PC-3 (cell line): ENCODE data around the gene SLC8A3. TPM values are rescaled to one million over a fixed set of nuclear protein-coding genes. Genes with fewer than 3 reads are reported as not detected.

Experiments
- ATAC-seq: fragments of 200-7000 bp; cut with Tn5 transposase; 2 replicates; pipeline ENCODE4 v1.9.1; 2020; ENCODE audit warnings: mild to moderate bottlenecking, moderate library complexity
- BruUV-seq: library from RNA; stranded (reverse); fragments of 400-500 nt; replicated peaks from 2 replicates; lab custom pipeline; 2021; lab: Mats Ljungman, UMichigan
- CTCF ChIA-PET: fragments of 300-600 bp; sonication (Branson Sonifier 250); formaldehyde crosslinking; loops from one replicate; lab custom pipeline; 2022; ENCODE audit warnings: antibody characterized with exemption; lab: Charles Lee
- POLR2A ChIA-PET: fragments of 300-600 bp; sonication (Branson Sonifier 250); formaldehyde crosslinking; loops from one replicate; lab custom pipeline; 2022; ENCODE audit warnings: antibody characterized with exemption; ENCODE audit not compliant: unreplicated experiment; lab: Charles Lee
- DNase-seq: peaks from one replicate; pipeline ENCODE4 v3.0.0-alpha.2; 2015
- H2AFZ ChIP-seq: fragments of 300-600 bp; sonication (generic); 2 replicates; pipeline ENCODE4 v1.6.0; 2016; ENCODE audit warnings: antibody characterized with exemption, low read length
- H3F3A ChIP-seq: fragments of 300-600 bp; sonication (generic); one replicate; pipeline ENCODE4 v1.6.0; 2017; ENCODE audit warnings: antibody characterized with exemption, low read length, control low read depth, mild to moderate bottlenecking; ENCODE audit not compliant: unreplicated experiment
- H3K27ac ChIP-seq: fragments of 300-600 bp; sonication (generic); 2 replicates; pipeline ENCODE4 v1.5.1; 2016; ENCODE audit warnings: mild to moderate bottlenecking, low read length
- H3K27me3 ChIP-seq: fragments of 300-600 bp; sonication (generic); 2 replicates; pipeline ENCODE4 v1.6.1; 2016; ENCODE audit warnings: low read length, mixed read lengths
- H3K36me3 ChIP-seq: fragments of 300-600 bp; sonication (generic); 2 replicates; pipeline ENCODE4 v1.6.1; 2016; ENCODE audit warnings: low read depth, mixed run types, low read length, mixed read lengths
- H3K4me1 ChIP-seq: fragments of 300-600 bp; sonication (generic); 2 replicates; pipeline ENCODE4 v1.5.1; 2016; ENCODE audit warnings: low read length; ENCODE audit not compliant: insufficient read depth
- H3K4me2 ChIP-seq: fragments of 300-600 bp; sonication (generic); 2 replicates; pipeline ENCODE4 v1.6.0; 2016; ENCODE audit warnings: low read length
- H3K4me3 ChIP-seq: fragments of 300-600 bp; sonication (generic); 2 replicates; pipeline ENCODE4 v1.5.1; 2016; ENCODE audit warnings: mild to moderate bottlenecking, low read length, mixed read lengths
- H3K79me2 ChIP-seq: fragments of 300-600 bp; sonication (generic); 2 replicates; pipeline ENCODE4 v1.6.1; 2017; ENCODE audit warnings: low read length, mixed read lengths
- H3K9ac ChIP-seq: fragments of 300-600 bp; sonication (generic); 2 replicates; pipeline ENCODE4 v1.6.0; 2016; ENCODE audit warnings: mild to moderate bottlenecking, low read length
- H3K9me2 ChIP-seq: fragments of 300-600 bp; sonication (generic); replicated peaks from 2 replicates; pipeline ENCODE4 v1.6.1; 2016; ENCODE audit warnings: mixed run types, low read length, mixed read lengths
- H3K9me3 ChIP-seq: fragments of 300-600 bp; sonication (generic); 2 replicates; pipeline ENCODE4 v1.6.1; 2016; ENCODE audit warnings: low read length, mixed read lengths
- H4K20me1 ChIP-seq: fragments of 300-600 bp; sonication (generic); 2 replicates; pipeline ENCODE4 v1.6.1; 2016; ENCODE audit warnings: low read length, mixed read lengths
- CTCF ChIP-seq: fragments of 300-600 bp; sonication (generic); conservative IDR thresholded peaks from 2 replicates; pipeline ENCODE4 v1.5.1; 2017; ENCODE audit warnings: antibody characterized with exemption, low read depth, mild to moderate bottlenecking, low read length
- EZH2 ChIP-seq: fragments of 300-600 bp; sonication (generic); IDR thresholded peaks from one replicate; pipeline ENCODE4 v1.6.1; 2017; ENCODE audit warnings: antibody characterized with exemption, mild to moderate bottlenecking, low read length; ENCODE audit not compliant: unreplicated experiment
- EZH2phosphoT487 ChIP-seq: fragments of 300-600 bp; sonication (generic); IDR thresholded peaks from 2 replicates; pipeline ENCODE4 v1.6.1; 2018; ENCODE audit warnings: mild to moderate bottlenecking, antibody characterized with exemption, low read length, borderline replicate concordance
- intact Hi-C: fragments of 100-400 bp; cut with micrococcal nuclease; formaldehyde crosslinking; loops from 2 replicates; pipeline ENCODE4 v1.9.0; 2023
- total RNA-seq: library from RNA; depleted of rRNA; stranded (reverse); fragments of >200 nt; gene quantifications from 2 replicates; pipeline ENCODE4 v1.2.3, GENCODE V29; 2014

The SLC8A3 gene
- total RNA-seq, 1 experiment from 2014 or later, result not detected

- Histone ChIP-seq H3K9ac (no peak overlapping the region), H3K9me2 (no peaks in the 10 kb centered on the region), H3K4me3 (no peak overlapping the region), H3K36me3 (no peaks in the 10 kb centered on the region), H3K9me3 (no peaks in the 10 kb centered on the region), H3K4me2 (no peak overlapping the region), H4K20me1 (no peaks in the 10 kb centered on the region), H2AFZ (no peak overlapping the region), H3F3A (no peaks in the 10 kb centered on the region), H3K27ac (no peak overlapping the region), H3K27me3 (peaks cover 89% of the 10 kb centered on the region), H3K79me2 (no peaks in the 10 kb centered on the region), H3K4me1 (no peaks in the 10 kb centered on the region)
- TF ChIP-seq CTCF (no peak), EZH2 (no peak), EZH2phosphoT487 (no peak)
- intact Hi-C loops, result no loop called here
- ChIA-PET CTCF (no interaction called here), POLR2A (no interaction called here)
- ATAC-seq (no peak), DNase-seq (no peak)
- no TSS peak for BruUV-seq
Observed at GRCh38 chr14:70148351-70148750, 40.4 kb downstream of the SLC8A3 start.

GRCh38 chr14:70144046-70144445 is 44.7 kb downstream of the SLC8A3 start:
- BruUV-seq, result no TSS peak
- no peaks in the 10 kb centered on the region for H4K20me1 ChIP-seq
- H3F3A ChIP-seq, result no peaks in the 10 kb centered on the region
- TF ChIP-seq CTCF, result no peak
- no peak for TF ChIP-seq EZH2
- no peak for TF ChIP-seq EZH2phosphoT487
- POLR2A ChIA-PET, result no interaction called here
- intact Hi-C loops, result no loop called here
- DNase-seq (no peak), ATAC-seq (no peak)
- peaks cover 93% of the 10 kb centered on the region for H3K27me3 ChIP-seq
- H3K4me3 ChIP-seq, result no peak overlapping the region
- no peaks in the 10 kb centered on the region for H3K79me2 ChIP-seq
- H3K4me1 ChIP-seq, result no peaks in the 10 kb centered on the region
- no peaks in the 10 kb centered on the region for H3K9me2 ChIP-seq
- no peak overlapping the region for H3K27ac ChIP-seq
- no peak overlapping the region for H3K9ac ChIP-seq
- no peak overlapping the region for H2AFZ ChIP-seq
- H3K4me2 ChIP-seq, result no peak overlapping the region
- CTCF ChIA-PET, result no interaction called here
- no peaks in the 10 kb centered on the region for H3K9me3 ChIP-seq
- H3K36me3 ChIP-seq, result no peaks in the 10 kb centered on the region

- Histone ChIP-seq H3K4me1 (no peaks in the 10 kb centered on the region), H2AFZ (no peak overlapping the region), H3F3A (no peaks in the 10 kb centered on the region), H3K27me3 (peaks cover 93% of the 10 kb centered on the region), H4K20me1 (no peaks in the 10 kb centered on the region), H3K4me2 (no peak overlapping the region), H3K9ac (no peak overlapping the region), H3K9me2 (no peaks in the 10 kb centered on the region), H3K9me3 (no peaks in the 10 kb centered on the region), H3K36me3 (no peaks in the 10 kb centered on the region), H3K27ac (no peak overlapping the region), H3K4me3 (no peak overlapping the region), H3K79me2 (no peaks in the 10 kb centered on the region)
- ChIA-PET POLR2A (interaction anchor here (0.6 kb wide), 1 partner anchor 33 kb away, joined by 8 read pairs; no protein-coding TSS in a partner anchor), CTCF (no interaction called here)
- ATAC-seq, result no peak
- no peak for DNase-seq
- no peak for TF ChIP-seq EZH2
- TF ChIP-seq EZH2phosphoT487, result no peak
- TF ChIP-seq CTCF, result no peak
- BruUV-seq, result no TSS peak
- intact Hi-C loops, result no loop called here
Observed at GRCh38 chr14:70143306-70143705, 45.4 kb downstream of the SLC8A3 start.
